Inflammatory macrophage treated with lipopolysaccharide for 1 hour (primary cell): ENCODE measurements around the gene COASY.
A peak's percentile ranks its signal among the peaks of the same experiment; 100 is the strongest.

Experiments
- DNase-seq, 2 donors: peaks; one replicate each; pipeline ENCODE4 v3.0.0-alpha.2; 2020 to 2022

Gene COASY

DNA sequence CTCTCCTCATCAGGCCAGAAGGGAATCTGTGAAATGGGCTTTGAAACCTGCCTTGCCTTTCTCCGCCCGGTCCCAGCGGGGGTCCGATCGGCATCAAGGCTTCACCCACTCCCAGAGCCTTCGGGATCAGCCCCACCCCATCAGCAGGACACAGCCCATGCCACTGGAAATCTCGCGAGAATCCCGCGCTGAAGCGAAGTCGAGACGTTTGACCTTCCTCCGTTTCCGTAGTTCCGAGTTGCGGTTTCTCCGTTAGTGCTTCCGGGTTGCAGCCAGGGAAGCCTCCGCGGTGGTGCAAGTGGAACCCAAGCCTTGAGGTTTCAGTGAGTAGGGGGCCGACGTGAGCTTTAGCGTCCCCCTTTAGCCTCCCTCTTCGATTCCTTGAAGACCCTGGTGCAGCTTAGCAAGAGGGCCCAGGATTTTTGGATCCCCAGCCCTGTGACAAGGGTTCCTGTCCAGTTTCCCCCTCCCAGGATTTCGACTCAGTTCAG, at the start of gene COASY:
COASY (plus strand) TSS at position 252 of the 491 bp plus-strand sequence. CDS start 475 bp downstream, outside the sequence.
- peak; percentile 96 to 99 for DNase-seq

DNA sequence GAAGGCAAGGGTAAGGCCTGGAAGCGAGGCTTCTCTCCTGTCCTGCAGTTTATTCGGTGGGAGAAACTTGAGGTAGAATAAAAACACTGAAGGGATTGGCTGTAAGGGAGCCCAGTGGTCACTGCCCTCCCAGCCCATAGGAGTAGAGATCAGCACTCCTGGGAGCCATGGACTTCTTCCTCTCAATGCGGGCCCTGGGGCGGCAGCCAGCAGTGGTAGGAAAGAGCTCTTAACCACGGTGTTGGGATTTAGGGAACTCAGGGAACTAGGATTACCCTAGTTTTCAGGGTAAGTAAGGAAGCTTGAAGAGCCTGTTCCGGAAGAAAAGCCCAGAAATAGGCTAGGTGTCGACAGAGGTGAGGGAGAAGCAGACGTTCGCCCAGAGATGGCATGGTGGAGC, 49.7 kb upstream of the COASY start:
- DNase-seq, result no peak

DNA sequence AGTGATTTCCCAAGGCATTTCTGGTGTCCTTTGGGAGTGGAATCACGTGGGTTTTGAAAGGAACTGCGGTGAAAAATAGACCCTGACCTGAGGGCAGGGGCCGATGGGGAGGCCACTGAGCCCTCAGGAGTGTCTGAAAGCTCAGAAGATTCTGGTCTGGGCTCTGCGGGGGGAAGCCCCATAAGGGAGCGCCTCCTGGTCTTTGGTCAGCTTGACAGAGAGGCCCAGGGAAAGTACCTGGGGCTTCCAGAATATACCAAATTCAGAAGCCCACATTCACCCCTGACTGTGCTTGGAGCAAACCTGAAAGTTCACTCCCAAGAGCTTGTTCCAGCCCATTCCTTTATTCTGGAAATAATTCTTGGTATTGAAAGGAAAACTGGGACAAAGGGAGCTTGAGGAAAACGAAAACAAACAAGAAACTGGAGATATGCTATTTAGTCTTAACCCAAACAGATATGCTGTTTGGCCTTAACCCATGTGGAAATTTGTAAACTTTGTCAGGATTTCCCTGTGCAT, 49.2 kb upstream of the COASY start:
- DNase-seq, result peak; percentile 21 to 53

DNA sequence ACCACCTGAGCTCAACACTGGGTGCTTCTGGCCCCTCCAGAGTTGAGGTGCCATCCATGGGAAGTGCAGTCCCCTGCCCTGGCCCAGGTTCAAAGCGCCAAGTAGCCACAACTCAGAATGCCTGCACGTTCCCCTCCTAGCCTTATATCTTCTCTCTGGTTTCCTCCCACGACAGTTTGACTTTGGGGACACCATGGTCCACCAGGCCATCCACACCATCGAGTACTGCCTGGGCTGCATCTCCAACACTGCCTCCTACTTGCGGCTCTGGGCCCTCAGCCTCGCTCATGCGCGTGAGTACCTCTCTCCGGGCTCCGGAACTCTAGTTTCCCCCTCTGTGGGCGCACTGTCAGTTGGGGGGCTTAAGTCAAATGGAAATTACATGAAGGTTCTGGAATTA, 48.3 kb upstream of the COASY start:
- DNase-seq, result no peak

DNA sequence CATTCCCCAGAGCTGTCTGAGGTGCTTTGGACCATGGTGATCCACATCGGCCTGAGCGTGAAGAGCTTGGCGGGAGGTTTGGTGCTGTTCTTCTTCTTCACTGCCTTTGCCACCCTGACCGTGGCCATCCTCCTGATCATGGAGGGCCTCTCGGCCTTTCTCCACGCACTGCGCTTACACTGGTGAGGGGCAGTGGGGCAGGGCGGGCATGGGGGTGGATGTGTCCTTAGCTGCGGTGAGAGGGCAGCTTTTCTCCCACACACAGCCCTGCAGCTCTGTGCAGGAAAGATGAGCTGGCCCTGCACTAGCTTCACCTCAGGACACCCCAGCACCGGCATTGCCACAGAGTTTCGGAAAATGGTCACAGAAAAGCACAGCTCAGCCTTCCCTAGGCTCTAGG, 47.7 kb upstream of the COASY start:
- no peak for DNase-seq

DNA sequence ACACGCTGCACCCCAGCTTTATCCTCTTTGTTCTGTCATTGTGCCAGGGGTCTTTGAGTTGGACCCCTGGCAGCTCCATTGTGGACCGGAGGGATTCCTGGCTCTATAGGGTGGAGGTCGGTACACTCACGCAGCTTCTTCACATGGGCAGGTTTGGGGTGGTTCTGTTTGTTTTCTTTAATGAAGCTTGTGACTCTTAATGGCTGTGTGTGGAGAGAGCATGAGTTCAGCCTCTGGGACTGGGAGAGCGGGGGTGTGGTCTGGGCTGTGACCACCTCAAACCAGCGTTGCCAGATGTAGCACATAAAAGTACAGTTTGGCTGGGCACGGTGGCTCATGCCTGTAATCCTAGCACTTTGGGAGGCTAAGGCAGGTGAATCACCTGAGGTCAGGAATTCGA, 47.1 kb upstream of the COASY start:
- DNase-seq, result no peak

DNA sequence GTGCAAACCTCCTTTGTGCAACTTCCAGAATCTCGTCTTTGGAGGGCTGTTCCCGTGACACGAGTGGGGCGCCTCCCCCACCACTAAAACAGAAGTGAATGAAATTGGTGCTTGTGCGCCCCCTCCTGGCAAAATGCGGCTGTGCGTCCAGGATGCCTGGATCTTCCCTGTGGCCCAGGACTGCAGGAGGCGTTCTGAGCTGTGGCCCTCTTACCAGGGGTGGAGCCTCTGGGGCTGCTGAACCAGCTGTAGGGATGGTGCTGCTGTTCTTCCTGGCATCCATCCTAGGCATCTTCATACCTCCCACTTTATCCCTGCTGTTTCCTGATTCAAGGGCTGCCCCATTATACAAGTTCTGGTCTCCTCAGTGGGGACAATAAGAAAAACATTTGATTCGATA, 44.4 kb upstream of the COASY start:
- peak; percentile 88 to 99 for DNase-seq

DNA sequence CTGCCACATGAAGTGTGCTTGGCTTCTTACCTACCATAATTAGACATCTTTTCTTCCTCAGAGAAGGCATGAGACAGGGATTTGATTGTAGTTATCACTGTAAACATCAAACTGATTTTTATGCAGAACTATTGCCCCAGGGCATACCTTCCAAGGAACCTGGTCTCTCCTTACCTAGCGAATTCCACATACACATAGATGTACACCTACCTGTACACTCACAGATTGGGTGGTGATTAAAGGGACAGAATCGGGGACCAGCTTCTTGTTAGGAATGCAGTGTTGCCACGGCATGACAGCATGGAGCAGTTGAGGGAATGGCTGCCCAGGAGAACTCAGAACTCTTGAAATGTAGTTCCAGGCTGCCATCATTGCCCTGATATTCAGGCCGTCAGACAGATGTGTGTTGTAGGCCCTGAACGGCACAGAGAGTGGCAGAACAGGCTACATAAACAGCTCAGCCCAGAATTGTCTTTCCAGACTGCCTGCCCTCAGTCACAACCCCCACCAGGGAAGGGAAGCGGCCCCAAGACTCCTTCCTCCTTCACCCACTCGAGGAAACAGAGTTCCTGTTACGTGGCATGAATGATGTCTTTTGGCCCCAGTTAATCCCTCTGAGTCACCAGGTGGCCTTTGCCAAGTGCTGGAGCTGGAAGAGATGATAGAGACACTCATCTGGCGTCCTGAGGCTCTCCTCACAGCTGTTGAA, 43.7 kb upstream of the COASY start:
- peak; percentile 85 to 93 for DNase-seq

DNA sequence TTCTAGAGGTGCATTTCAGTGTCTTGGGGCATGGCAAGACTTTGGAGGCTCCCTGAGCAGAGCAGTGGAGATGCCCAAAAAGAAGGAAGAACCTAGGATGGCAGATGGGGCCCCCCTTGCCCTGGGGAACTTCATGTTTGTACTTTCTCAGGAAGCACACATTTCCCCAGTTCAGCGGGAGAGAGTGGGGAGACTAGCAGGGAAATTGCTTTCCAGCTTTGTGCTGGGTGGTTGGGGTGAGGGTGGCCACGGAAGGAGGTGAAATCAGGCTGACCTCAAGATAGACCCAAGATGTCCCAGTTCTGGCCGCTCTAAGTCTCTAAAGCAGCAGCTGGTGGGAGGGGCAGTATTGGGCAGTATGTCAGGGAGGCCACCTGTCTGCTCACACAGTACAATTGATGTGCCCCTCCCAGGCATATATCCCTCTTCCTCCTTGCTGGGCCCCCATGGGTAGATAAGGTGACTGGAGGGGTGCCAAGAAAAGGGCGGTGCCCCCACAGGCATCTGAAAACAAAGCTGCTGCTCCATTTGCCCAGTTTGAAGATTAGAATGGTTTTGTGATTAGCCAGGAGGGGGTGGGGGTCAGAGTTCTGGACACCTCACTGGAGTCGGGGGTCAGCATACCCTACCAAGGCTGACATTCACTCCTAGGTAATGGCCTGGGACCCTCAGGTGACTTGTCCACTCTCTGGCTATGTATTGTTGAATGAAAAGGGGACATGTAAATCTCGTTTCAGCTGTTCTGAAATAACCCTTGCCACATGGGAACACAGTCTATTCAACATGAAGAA, 43.0 kb upstream of the COASY start:
- no peak for DNase-seq

DNA sequence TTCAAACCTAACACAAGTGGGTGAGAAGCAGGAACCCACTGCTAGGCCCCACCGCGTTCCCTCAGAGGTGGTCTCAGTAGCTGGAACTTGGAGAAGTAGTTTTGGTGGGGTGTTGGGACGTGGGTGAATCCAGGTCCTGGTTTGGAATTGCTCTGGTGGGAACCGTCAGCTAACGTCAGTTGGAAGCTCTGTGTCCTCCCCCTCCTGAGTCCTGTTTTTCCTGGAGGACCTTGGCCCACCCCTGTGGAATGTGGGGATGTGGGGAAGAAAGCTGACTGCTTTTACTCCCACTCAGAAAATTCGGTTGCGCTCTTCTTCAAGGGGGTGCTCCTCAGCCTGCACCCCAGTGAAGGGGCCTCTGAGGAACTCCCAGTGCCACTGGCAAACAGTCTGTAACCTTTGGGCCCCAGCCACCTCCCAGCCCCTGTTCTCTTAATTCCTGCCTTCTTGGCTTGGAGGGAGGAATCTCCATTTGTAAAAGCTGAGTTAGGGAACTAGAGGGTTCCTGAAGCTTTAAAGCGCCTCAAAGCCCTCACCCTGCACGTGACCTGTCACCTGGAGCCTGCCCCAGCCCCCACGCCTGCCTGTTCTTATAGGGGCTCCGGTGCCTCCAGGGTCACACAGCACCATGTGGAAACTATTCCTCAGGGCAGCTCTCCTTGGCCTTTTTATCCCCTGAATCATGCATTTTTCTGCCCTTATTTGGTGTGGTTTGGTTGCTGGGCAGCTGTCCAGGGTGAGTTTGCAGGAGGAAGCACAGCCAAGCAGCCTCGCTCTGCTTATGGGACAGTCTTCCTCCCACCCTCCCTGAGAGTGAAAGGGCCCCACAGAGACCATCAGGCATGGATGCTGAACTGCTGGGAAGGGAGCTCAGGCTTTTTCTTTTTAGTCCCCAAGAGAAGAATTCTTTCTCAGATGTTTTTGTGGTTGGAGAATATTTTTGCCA, 42.1 kb upstream of the COASY start:
- DNase-seq, result peak; percentile 25 to 31

DNA sequence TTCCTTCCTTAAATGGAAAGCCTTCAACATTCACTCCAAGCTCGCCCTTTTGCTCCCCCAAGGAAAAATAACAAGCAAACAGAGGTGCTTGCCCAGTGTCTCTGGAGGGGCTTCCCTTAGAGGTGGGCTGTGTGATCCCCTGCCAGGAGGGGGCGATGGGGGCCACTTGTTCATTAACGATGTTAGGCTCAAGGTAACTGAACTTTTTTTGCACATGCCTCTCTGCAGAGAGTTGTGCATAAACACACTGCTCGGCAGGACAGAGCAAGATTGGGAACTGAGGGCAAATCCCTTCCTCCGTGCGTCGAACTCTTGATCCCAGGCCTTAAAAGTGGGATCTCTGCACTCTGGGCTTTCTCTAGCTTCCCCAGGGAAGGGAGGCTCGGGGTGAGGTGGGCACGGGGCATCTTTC, 41.4 kb upstream of the COASY start:
- no peak for DNase-seq

DNA sequence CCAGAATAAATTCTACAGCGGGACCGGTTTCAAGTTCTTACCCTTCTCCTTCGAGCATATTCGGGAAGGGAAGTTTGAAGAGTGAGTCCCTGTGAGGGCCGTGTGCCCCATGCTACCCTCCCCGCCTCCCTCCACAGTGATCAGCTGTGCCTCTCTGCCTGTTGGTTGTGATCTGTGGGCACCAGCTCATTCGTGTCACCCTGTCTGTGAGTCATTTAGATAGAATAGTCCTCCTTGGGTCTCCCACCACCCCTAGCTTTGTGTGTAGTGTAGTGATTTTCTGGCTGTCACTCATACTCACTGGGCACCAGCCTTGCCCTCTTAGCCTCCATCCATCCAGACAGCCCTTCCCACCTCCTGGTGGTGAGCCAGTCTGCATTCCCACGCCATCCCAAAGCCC, 40.9 kb upstream of the COASY start:
- DNase-seq, result no peak

DNA sequence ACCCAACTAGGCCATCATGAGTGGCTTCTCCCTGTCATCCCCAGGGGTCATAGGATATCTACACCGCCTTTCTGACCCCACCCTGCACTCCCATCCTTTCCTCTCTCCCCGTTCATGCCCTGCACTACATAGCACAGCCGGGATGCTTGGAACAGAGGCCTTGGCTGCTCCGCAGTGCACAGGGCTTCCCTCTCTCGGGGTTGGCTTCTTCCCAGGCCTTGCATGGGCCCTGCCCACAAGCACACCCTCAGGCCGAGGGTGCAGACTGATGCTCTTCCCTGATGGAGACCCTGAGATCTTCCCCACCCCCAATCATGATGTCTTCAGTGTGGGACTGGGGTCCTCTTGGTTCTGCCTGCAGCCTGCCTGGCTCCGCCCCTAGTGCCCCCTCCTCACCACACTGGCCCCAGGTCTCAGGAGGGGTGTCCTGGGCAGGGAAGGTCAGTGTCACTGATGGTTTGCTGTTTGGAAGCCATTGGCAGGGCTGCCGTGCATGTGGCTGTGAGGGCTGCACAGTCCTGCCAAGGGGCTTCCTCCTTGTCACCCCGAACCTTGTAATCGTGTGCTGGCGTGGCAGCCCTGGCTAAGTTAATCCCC, 40.2 kb upstream of the COASY start:
- DNase-seq, result no peak

DNA sequence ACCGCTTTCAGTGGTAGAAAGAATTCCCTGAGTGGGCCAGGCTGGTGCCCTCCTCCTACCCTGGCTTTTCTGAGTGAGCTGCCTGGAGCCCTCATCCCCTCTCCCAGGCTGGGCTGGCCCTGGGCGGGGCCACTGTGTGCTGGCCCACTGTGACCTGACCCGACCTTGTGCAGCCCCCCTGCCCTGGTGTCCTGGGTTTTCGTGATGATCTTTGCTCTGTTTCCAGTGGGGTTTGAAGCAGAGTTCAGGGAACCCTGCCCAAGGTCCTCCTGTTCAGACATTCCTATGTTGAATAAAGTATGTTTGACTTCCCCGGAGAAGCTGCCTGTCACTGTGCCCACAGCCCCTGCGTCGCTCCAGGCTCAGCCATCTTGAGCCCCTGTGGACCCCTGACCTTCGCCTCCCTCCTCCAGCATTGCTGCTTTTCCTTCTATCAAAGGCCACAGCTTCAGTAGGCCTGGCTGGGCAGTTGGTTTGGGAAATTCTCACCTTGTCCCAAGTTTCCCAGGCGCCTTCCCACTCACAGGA, 39.6 kb upstream of the COASY start:
- no peak for DNase-seq

DNA sequence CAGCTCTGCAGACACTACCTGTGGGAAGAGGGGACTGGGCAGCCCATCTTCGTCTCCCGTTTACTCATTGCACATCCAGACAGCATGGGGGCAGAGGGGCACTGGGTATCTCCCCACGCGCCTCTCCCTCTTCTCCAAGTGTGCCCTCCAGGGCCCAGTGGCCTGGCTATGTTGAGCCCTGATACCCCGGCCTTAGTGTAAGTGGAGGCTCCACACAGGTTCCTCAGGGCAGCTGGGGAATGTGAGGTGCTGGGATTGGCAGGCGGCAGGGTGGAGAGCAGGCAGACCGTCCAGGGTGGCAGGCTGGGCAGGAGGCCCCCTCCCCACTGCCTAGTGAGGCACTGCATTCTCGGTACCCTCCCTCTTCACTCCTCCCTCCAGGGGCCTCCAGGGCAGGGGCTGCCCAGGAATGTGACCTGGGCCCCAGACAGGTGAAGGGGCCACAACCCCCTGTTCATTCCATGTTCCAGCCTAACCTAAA, 39.1 kb upstream of the COASY start:
- DNase-seq, result no peak

DNA sequence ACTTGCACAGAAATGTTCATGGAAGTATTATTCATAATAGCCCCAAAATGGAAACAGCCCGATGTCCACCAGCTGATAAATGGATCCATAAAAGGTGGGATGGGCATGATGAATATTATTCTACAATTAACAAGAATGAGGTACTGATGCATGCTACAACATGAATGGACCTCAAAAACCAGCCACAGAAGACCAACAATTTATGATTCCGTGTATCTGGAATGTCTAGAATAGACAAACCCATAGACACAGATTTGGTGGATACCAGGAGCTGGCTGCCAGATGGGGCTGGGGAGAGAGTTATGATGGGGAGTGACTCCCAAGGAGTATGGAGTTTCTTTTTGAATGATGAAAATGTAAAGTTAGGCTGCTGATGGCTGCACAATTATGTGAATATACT, 36.7 kb upstream of the COASY start:
- DNase-seq, result no peak

DNA sequence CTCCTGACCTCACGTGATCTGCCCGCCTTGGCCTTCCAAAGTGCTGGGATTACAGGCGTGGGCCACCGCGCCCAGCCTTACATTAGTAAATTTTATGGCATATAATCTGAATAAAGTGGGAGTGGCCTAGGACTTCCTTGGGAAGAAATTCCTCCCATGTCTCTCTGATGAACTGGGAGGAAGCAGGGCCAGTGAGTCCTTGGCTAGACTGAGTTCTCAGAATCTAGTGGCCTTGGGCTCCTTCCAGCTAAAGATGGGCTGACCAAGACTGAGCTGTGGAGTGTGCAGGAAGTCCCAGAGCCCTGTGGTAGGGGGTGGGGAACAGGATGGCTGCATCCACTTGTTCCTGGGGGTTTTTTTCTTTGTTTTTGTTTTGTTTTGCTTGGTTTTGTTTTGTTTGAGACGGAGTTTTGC, 35.9 kb upstream of the COASY start:
- DNase-seq, result peak in 1 of 2 donors; percentile 14

DNA sequence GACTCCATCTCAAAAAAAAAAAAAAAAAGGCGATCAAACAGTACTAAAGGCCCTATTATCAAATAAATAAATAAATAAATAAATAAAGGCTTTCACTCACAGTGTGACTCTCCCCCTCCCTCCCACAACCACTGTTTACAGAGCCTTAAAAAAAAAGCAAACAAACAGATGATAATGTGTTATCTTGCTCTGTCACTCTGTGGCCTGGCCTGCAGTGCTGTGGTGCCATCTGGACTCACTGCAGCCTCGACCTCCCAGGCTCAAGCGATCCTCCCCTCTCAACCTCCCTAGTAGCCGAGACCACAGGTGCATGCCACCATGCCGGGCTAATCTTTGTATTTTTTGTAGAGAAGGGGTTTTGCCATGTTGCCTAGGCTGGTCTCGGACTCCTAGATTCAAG, 34.0 kb upstream of the COASY start:
- no peak for DNase-seq

DNA sequence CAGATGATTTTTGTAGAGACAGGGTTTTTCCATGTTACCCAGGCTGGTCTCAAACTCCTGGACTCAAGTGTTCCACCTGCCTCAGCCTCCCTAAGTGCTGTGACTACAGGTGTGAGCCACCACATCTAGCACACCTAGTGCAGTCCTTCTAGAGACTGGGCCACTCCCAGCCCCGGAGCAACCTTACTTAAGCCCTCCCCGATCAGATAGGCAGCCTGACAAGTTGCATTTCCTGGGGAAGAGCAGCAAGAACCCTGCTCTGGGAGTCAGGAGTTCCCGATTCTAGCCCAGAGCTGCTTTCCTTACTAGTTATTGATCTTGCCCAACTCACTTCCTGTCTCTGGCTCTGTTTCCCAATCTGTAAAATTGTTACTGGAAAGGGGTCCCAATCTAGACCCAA, 32.9 kb upstream of the COASY start:
- peak; percentile 17 to 21 for DNase-seq

DNA sequence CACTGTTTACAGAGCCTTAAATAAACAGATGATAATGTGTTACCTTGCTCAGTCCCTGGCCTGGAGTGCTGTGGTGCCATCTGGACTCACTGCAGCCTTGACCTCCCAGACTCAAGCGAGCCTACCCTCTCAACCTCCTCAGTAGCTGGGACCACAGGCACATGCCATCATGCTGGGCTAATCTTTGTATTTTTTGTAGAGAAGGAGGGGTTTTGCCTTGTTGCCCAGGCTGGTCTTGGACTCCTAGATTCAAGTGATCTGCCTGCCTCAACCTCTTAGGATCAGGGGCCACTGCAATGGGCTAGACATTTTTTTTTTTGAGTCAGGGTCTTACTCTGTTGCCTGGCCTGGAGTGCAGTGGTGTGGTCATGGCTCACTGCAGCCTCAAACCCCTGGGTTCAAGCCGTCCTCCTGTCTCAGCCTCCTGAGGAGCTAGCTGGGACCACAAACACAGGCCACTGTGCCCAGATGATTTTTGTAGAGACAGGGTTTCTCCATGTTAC, 30.9 kb upstream of the COASY start:
- no peak for DNase-seq

DNA sequence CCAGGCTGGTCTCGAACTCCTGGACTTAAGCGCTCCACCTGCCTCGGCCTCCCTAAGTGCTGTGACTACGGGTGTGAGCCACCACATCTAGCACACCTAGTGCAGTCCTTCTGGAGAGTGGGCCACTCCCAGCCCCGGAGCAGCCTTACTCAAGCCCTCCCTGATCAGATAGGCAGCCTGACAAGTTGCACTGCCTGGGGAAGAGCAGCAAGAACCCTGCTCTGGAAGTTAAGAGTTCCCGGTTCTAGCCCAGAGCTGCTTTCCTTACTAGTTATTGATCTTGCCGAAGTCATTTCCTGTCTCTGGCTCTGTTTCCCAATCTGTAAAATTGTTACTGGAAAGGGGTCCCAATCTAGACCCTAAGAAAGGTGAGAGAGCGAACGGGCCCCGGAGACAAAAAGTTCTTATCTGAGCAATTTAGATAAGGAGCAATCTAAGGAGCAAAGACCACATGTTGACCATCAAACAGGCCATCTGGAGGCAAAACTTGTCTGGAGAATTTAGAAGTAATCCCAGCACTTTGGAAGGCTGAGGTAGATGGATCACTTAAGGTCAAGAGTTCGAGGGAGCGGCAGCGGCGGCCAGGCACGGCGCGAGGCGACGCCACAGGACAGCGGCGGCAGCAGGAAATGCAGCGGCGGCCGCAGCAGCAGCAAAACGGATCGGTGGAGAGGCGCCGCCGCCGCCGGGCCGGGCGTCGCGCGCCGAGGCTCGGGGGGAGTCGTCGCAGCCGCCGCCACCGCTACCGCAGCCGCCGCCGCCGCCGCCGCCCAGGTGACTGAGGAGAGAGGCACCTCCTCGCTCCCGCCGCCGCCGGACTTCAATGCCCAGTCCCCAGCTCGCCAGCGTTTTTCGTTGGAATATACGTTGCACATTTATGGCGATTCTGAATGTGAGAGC, 30.2 kb upstream of the COASY start:
- peak; percentile 44 to 61 for DNase-seq
